ENCODE data around the gene NKX6-2.

- TF ChIP-seq CTCF (IDR thresholded peaks at IDR 0.05) (no peak), POLR2A (IDR thresholded peaks at IDR 0.05) (no peak)
These were observed 1.7 kb upstream of the NKX6-2 start for GRCh38 chr10:132787495-132788179.
